HUDEP-2 (cell line): ENCODE measurements around the gene PCDHGB1.
"Not testable (repeated sequence)": the region's sequence is repeated elsewhere in the genome, so short reads cannot be mapped to it uniquely, and the experiment has no call there.

ENCODE experiments used
- DNase-seq, 76 experiments: peaks; one replicate each; lab custom pipeline; 2025; ENCODE audit not compliant: unreplicated experiment in 76 of 76; lab: John Stamatoyannopoulos, UW

Gene PCDHGB1

GRCh38 chr5:141375444-141376155, 25.7 kb downstream of the PCDHGB1 start:
- DNase-seq, result peak in 1 of 76 experiments; percentile 3

GRCh38 chr5:141382469-141383294, 32.8 kb downstream of the PCDHGB1 start, which contains the start of gene PCDHGA7:
TSS of gene PCDHGA7 (plus strand) at chr5:141382742. CDS start at chr5:141382900, 158 bp downstream.
- DNase-seq, result no peak

DNA sequence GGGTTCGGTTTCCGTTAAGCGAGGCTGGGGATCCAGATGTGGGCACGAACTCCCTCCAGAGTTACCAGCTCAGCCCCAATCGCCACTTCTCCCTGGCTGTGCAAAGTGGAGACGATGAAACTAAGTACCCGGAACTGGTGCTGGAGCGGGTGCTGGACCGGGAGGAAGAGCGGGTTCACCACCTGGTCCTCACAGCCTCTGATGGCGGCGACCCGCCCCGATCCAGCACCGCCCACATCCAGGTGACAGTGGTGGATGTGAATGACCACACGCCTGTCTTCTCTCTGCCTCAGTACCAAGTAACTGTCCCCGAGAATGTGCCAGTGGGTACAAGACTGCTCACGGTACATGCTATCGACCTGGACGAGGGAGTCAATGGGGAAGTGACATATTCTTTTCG, 33.4 kb downstream of the PCDHGB1 start:
- no peak for DNase-seq

- no peak for DNase-seq
Measured at GRCh38 chr5:141384471-141385267, 34.8 kb downstream of the PCDHGB1 start.

GRCh38 chr5:141387557-141388311, 37.8 kb downstream of the PCDHGB1 start, which contains the start of gene PCDHGB4:
TSS of gene PCDHGB4 (plus strand) at chr5:141387698. CDS start at chr5:141387885, 187 bp downstream.
- peak in 2 of 76 experiments; percentile 3 to 15 for DNase-seq

- DNase-seq, result no peak
Measured at GRCh38 chr5:141388661-141389060, 38.8 kb downstream of the PCDHGB1 start.

DNA sequence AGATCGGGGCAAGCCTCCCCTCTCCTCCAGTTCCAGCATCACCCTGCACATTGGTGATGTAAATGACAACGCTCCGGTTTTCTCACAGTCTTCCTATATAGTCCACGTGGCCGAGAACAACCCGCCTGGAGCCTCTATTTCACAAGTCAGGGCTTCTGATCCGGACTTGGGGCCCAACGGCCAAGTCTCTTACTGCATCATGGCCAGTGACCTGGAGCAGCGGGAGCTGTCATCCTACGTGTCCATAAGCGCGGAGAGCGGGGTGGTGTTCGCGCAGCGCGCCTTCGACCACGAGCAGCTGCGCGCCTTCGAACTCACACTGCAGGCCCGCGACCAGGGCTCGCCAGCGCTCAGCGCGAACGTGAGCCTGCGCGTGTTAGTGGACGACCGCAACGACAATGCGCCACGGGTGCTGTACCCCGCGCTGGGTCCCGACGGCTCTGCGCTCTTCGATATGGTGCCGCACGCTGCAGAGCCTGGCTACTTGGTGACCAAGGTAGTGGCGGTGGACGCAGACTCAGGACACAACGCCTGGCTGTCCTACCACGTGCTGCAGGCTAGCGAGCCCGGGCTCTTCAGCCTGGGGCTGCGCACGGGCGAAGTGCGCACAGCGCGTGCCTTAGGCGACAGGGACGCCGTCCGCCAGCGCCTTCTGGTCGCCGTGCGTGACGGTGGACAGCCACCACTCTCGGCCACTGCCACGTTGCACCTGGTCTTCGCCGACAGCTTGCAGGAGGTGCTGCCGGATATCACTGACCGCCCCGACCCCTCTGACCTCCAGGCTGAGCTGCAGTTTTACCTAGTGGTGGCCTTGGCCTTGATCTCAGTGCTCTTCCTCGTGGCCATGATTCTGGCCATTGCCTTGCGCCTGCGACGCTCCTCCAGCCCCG, 39.5 kb downstream of the PCDHGB1 start:
- no peak for DNase-seq

DNA sequence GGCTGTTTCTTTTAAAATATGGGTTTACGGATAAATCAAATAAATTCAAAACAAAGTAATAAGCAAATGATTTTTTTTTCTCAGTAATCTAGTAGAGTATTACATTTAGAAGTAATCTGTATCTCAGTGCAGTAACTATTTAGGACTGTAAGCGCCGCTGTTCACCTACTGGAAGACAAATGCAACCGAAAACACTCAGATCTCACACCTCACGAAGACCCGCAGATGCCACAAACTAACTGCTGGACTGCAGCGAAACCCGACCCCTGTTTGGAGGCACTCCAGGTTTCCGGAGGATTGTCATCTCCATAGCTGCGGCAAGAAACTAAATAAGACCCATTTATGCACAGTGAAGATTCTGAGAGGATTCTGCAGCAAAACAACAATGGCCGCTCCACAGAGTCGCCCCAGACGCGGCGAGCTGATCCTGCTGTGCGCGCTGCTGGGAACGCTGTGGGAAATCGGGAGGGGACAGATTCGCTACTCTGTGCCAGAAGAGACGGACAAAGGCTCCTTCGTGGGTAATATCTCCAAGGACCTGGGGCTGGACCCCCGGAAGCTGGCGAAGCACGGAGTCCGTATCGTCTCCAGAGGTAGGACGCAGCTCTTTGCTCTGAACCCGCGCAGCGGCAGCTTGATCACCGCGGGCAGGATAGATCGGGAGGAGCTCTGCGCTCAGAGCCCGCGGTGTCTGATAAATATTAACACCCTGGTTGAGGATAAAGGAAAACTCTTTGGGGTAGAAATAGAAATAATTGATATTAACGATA, 42.7 kb downstream of the PCDHGB1 start, which contains the start of gene PCDHGA8:
Gene PCDHGA8, plus strand, starts transcription at position 205 of the 770 bp plus-strand sequence. Its CDS starts 181 bp downstream, at position 386.
- no peak for DNase-seq

GRCh38 chr5:141393267-141393666, 43.4 kb downstream of the PCDHGB1 start:
- DNase-seq, result no peak

GRCh38 chr5:141394401-141395187, 44.7 kb downstream of the PCDHGB1 start:
- not testable (repeated sequence) for DNase-seq

DNA sequence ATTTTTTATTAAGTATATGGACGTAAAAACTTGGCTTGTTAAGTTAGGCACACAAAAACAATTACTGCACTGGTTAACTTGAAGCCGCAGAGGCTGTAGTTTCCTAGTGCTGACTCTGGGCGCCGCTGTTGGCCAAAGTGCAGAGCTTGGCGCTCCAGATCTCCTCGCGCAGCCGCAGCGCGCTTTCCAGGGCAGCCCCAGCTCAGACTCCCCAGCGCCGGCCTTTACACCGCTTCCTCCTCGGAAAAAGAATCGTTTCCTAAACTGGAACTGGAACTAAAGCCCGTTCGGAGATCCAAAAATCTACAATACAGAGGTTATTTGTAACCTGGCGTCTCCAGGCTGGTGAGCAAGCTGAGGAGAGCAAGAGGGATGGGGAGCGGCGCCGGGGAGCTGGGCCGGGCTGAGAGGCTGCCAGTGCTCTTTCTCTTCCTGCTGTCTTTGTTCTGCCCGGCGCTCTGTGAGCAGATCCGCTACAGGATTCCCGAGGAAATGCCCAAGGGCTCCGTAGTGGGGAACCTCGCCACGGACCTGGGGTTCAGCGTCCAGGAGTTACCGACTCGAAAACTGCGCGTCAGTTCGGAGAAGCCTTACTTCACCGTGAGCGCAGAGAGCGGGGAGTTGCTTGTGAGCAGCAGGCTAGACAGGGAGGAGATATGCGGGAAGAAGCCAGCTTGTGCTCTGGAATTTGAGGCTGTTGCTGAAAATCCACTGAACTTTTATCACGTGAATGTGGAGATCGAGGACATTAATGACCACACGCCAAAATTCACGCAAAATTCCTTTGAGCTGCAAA, 48.1 kb downstream of the PCDHGB1 start, which contains the start of gene PCDHGB5:
Gene PCDHGB5, plus strand, starts transcription at position 192 of the 796 bp plus-strand sequence. Its CDS starts 181 bp downstream, at position 373.
- peak in 9 of 76 experiments; percentile 2 to 25 (median 11) for DNase-seq

DNA sequence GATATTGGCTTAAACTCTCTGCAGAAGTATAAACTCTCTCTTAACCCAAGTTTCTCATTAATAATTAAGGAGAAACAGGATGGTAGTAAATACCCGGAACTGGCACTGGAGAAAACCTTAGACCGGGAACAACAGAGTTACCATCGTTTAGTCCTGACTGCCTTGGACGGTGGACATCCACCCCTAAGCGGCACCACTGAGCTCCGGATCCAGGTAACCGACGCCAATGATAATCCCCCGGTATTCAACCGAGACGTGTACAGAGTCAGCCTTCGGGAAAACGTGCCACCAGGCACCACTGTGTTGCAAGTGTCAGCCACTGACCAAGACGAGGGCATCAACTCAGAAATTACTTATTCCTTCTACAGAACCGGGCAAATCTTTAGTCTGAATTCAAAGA, 48.7 kb downstream of the PCDHGB1 start:
- DNase-seq, result no peak

DNA sequence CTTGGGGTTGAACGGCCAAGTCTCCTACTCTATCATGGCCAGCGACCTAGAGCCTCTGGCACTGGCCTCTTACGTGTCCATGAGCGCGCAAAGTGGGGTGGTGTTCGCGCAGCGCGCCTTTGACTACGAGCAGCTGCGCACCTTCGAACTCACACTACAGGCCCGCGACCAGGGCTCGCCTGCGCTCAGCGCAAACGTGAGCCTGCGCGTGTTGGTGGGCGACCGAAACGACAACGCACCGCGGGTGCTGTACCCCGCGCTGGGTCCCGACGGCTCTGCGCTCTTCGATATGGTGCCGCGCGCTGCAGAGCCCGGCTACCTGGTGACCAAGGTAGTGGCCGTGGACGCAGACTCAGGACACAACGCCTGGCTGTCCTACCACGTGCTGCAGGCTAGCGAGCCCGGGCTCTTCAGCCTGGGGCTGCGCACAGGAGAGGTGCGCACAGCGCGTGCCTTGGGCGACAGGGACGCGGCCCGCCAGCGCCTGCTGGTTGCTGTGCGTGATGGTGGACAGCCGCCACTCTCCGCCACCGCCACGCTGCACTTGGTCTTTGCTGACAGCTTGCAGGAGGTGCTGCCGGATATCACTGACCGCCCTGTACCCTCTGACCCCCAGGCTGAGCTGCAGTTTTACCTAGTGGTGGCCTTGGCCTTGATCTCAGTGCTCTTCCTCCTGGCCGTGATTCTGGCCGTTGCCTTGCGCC, 49.8 kb downstream of the PCDHGB1 start:
- no peak for DNase-seq
